SK-N-MC (cell line): ENCODE measurements around the gene FGF3.

Source experiments
- DNase-seq: peaks from one replicate; pipeline ENCODE4 v3.0.0-alpha.2; 2011; ENCODE audit warnings: low read depth, low spot score
- H3K27ac ChIP-seq: fragments of 200-600 bp; sonication (generic); 2 replicates; pipeline ENCODE4 v1.5.1; 2016; ENCODE audit warnings: mixed run types
- H3K36me3 ChIP-seq: fragments of 200-600 bp; sonication (generic); 2 replicates; pipeline ENCODE4 v1.6.1; 2017; ENCODE audit warnings: antibody characterized with exemption, low read length, mixed read lengths; ENCODE audit not compliant: insufficient read depth
- H3K4me3 ChIP-seq: fragments of 200-600 bp; sonication (generic); 2 replicates; pipeline ENCODE4 v1.5.1; 2016
- H3K9ac ChIP-seq: fragments of 200-600 bp; sonication (generic); 2 replicates; pipeline ENCODE4 v1.8.0; 2017; ENCODE audit warnings: mixed run types, mixed read lengths; ENCODE audit not compliant: insufficient read length
- H3K9me3 ChIP-seq: fragments of 200-600 bp; sonication (generic); 2 replicates; pipeline ENCODE4 v1.6.1; 2017; ENCODE audit warnings: low read depth, mild to moderate bottlenecking, antibody characterized with exemption, low read length, moderate library complexity, mixed read lengths
- EZH2 ChIP-seq: fragments of 200-600 bp; sonication (generic); IDR thresholded peaks from one replicate; pipeline ENCODE4 v1.6.1; 2017; ENCODE audit warnings: antibody characterized with exemption
- FOXP2 ChIP-seq: optimal IDR thresholded peaks from 2 replicates; pipeline ENCODE3; 2011; ENCODE audit warnings: mild to moderate bottlenecking, moderate library complexity; ENCODE audit not compliant: insufficient read depth; ENCODE audit errors: extremely low read length, control extremely low read depth
- POLR2AphosphoS5 ChIP-seq: IDR thresholded peaks from 2 replicates; pipeline ENCODE4 v1.6.1; 2012; ENCODE audit warnings: mild to moderate bottlenecking, low read depth, low read length, borderline replicate concordance

Gene FGF3

GRCh38 chr11:69840371-69841169 is 21.4 kb upstream of the FGF3 start:
- no peak for DNase-seq

GRCh38 chr11:69839516-69839915 is 20.3 kb upstream of the FGF3 start:
- Histone ChIP-seq H3K4me3 (no peak overlapping the region), H3K9me3 (no peaks in the 10 kb centered on the region), H3K27ac (no peak overlapping the region), H3K36me3 (no peaks in the 10 kb centered on the region), H3K9ac (no peak overlapping the region)
- no peak for TF ChIP-seq POLR2AphosphoS5
- no peak for TF ChIP-seq FOXP2
- no peak for DNase-seq

More at GRCh38 chr11:69840371-69841169, 21.4 kb upstream of the FGF3 start:
- no peak for TF ChIP-seq FOXP2
- TF ChIP-seq EZH2: no peak
- TF ChIP-seq POLR2AphosphoS5: no peak
- H3K27ac ChIP-seq: no peak overlapping the region
- no peaks in the 10 kb centered on the region for H3K9me3 ChIP-seq
- H3K9ac ChIP-seq: no peak overlapping the region
- no peak overlapping the region for H3K4me3 ChIP-seq
- no peaks in the 10 kb centered on the region for H3K36me3 ChIP-seq

- Histone ChIP-seq H3K36me3 (no peaks in the 10 kb centered on the region), H3K4me3 (no peak overlapping the region), H3K9me3 (no peaks in the 10 kb centered on the region), H3K9ac (no peak overlapping the region), H3K27ac (no peak overlapping the region)
- no peak for DNase-seq
- TF ChIP-seq EZH2 (no peak), FOXP2 (no peak), POLR2AphosphoS5 (no peak)
Observed at GRCh38 chr11:69837791-69838190, 18.6 kb upstream of the FGF3 start.

GRCh38 chr11:69836401-69836800 is 17.2 kb upstream of the FGF3 start:
- no peak for TF ChIP-seq EZH2
- TF ChIP-seq FOXP2: no peak
- no peak for TF ChIP-seq POLR2AphosphoS5
- H3K36me3 ChIP-seq: no peaks in the 10 kb centered on the region
- H3K27ac ChIP-seq: no peak overlapping the region
- no peaks in the 10 kb centered on the region for H3K9me3 ChIP-seq
- no peak overlapping the region for H3K9ac ChIP-seq
- H3K4me3 ChIP-seq: no peak overlapping the region
- DNase-seq: no peak

DNA sequence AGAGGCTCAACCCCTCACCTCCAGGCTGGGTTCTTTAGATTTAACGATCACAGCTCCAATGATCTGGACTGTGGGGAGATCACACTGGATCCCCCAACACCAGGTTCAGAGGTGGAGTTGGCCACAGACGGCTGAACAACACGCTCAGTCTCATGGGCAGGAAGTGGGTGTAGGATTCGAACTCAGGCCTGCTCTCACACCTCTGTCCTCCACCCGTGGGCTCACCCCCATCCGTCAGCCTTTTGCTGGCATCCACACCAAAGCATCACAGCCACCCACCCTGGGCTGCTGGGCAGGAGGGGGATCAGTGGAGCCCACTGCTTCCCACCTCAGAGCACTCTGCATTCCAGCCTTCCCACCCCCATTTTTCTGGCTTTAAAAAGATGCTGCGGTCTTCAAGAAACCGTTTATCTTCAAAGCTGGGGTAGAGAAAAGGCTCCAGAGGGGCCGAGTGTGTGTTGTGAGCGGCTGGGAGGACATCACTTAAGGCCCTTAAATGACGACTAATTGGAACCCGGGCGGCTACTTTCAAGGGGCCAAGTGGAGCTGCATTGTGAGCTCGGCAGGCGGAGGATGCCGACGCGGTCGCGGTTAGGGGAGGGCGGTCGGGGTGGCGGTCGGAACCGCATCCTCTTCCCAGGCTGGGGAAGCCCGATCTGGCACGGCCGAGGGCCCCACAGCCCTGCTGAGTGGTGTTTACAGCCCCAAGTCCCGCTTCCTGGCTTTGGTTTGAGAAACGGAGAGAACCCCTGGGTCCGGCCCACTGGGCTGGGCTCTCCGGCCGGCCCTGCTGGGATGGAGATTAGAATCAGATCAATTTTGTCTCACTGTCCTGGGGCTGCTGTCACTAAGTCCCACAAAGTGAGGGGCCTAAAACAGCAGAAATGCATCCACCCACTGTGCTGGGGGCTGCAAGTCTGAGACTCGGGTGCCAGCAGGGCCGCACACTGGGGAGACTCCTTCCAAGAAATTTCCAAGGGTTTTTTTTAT is 15.9 kb upstream of the FGF3 start:
- no peaks in the 10 kb centered on the region for H3K36me3 ChIP-seq
- no peak overlapping the region for H3K4me3 ChIP-seq
- H3K9ac ChIP-seq: no peak overlapping the region
- H3K9me3 ChIP-seq: no peaks in the 10 kb centered on the region
- no peak for DNase-seq
- no peak for TF ChIP-seq POLR2AphosphoS5
- TF ChIP-seq EZH2: no peak
- TF ChIP-seq FOXP2: no peak
- no peak overlapping the region for H3K27ac ChIP-seq

DNA sequence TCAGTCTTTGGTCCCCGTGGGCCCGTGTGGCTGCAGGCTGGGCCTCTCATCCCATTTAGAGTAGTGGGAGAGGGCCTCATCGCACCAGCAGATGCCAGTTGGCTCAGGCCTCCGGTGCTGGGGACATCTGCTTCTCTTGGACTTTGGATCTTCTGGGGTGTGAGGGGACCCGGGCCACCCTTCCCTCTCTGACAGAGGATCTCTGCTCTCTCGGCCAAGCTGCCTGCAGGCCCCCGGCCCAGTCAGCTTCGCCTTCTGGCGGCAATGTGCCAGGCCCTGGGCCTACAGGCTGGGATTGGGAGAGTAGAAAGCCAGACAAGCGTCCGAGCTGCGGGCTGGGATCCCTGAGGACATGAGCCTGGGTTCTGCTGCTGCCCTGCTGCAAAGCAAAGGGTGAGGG is 15.0 kb upstream of the FGF3 start:
- TF ChIP-seq POLR2AphosphoS5 (no peak), EZH2 (no peak), FOXP2 (no peak)
- H3K4me3 ChIP-seq: no peak overlapping the region
- no peaks in the 10 kb centered on the region for H3K36me3 ChIP-seq
- no peak for DNase-seq
- no peak overlapping the region for H3K27ac ChIP-seq
- H3K9ac ChIP-seq: no peak overlapping the region
- H3K9me3 ChIP-seq: no peaks in the 10 kb centered on the region

DNA sequence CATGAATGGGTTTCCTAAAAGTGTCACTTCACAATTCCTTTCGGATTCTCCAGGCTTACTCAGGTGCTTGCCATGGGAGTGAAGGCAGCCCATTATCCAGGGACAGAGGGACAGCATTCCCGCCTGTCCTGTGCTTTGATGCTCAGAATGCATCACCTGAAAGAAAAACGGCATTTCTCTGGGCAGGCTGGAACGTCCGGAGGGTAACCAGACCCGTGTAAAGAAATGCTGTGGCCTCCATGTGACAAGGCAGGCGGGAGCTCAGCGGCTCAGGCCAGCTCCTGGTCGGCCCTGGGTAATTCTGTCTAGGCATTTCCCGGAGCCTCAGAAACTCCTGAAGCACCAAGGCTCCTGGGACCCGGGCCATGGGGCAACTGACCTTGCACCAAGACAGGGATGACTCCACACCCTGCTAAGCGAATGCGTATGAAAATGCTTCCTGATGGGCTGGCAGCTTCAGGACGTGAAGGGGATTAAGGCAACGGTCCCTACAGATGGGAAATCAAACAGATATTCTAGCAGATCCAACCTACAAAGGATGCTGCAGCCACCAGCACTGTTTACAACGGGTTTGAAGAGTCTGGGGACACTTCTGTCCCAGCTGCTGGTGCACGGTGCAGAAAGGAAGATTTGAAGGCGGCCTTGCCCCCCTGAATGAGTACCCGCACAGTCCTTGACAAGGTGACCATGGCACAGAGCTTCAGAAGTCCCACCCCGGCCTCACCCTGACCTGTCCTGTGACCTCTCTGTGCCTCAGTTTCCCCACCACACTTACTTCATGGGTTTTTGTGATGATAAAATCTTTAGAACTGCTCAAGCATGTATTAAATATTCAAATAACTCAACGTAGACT is 13.6 kb upstream of the FGF3 start:
- DNase-seq: no peak
- TF ChIP-seq POLR2AphosphoS5: no peak
- TF ChIP-seq EZH2: no peak
- TF ChIP-seq FOXP2: no peak

More for the DNA sequence above, 13.6 kb upstream of the FGF3 start:
- Histone ChIP-seq H3K4me3 (no peak overlapping the region), H3K9me3 (no peaks in the 10 kb centered on the region), H3K36me3 (no peaks in the 10 kb centered on the region), H3K27ac (no peak overlapping the region), H3K9ac (no peak overlapping the region)
